Dedifferentiated amniotic fluid mesenchymal stem cell (primary cell): ENCODE measurements around the gene SCYL1.
A peak's percentile ranks its signal among the peaks of the same experiment; 100 is the strongest.

Experiments
- DNase-seq: peaks from one replicate; pipeline ENCODE4 v3.0.0-alpha.2; 2016; ENCODE audit errors: extremely low spot score

SCYL1 gene

DNA sequence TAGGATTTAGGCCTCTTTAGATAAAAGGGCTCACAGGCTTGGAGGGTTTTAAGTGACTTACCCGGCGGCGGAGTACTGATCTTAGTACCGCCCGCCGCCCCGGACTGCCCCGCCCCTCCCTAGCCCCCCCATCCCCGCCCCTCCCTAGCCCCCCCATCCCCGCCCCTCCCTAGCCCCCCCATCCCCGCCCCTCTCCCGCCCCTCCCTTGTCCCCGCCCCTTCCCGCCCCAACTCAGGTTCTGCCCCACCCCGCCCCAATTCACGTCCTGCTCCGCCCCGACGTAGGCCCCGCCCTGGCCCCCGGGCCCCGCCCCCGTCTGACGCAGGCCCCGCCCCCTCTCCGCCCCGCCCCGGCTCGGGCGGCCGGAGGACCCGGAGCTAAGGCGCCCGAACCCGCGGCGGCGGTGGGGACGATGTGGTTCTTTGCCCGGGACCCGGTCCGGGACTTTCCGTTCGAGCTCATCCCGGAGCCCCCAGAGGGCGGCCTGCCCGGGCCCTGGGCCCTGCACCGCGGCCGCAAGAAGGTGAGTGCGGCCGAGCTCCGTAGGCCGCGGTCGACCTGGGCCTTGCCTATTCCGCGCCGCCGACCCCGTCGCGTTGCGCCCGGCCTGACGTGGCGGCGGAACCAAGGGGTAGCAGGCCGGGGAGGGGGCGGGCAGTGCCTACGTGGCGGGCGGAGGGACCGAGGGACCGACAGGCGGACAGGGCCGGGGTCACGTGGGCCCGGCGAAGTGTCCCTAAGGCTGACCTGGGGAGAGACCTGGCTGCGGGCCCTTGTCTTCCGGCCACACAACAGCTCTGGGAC lies at the start of gene SCYL1:
SCYL1 (plus strand) TSS at position 343 of the 805 bp plus-strand sequence; CDS start at position 414, 71 bp downstream.
- DNase-seq = peak; percentile 68

DNA sequence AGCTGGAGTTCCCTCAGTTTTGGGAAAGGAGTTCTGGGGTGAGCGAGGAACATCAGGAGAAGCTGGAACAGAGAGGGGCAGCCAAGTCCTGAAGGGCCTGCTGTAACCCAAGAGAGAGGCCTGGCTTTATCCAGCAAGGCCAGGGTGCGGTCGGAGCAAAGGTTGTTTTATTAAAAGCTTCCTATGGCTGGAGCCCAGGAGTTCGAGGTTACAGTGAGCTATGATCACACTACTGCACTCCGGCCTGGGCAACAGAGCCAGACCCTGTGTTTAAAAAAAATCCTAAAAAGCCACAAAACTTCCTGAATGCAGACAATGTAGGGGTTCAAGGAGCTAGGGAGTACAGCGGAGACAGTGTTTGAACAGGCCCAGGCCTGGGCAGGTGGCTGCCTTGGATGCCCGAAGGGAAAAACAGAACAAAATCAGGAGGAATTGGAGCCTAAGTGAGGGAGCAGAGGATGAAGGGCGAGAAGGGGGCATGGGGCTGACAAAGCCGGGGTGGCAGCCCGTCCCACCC lies 48.2 kb upstream of the SCYL1 start:
- DNase-seq = no peak

- DNase-seq = peak; percentile 90
Observed at GRCh38 chr11:65477149-65477965, 47.5 kb upstream of the SCYL1 start.

DNA sequence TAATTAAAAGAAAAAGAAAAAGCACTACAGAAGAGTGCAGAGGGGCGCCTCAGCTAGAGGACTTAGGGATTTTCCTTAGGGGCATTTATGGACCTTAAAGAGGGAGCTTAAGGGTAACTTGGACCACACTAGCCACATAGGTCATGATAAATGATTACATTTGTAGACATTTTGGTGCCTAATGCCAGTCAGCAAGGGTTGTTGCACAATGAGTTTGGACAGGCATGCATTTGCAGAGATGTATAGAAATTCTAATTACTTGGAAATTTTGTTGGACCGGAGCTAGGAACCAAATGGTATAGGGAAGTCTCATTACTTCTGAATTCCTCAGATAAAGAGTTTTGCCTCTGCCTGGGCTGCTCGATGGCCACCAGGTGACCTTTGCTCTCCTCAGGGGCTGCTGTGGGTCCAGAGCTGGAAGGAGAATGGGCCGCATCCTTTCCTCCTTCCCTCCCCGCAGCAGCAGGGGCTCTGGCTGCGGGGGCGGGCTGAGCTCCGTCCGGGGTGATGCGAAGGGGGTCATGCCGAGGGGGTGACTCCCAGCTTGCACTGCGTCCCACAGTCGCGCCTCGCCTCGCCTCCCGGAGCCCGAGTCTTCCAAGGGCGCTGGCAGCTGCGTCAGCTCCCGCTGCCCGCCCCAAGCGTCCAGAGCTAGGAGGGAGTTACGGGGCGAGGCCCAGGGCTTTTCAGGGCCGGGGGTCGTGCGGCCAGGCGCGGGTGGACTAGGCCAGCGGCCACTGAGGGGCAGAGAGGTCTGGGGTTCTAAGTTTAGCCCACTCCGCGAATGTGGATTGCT lies 46.3 kb upstream of the SCYL1 start:
- DNase-seq = no peak

GRCh38 chr11:65479184-65480145 lies 45.4 kb upstream of the SCYL1 start:
- peak; percentile 58 for DNase-seq

DNA sequence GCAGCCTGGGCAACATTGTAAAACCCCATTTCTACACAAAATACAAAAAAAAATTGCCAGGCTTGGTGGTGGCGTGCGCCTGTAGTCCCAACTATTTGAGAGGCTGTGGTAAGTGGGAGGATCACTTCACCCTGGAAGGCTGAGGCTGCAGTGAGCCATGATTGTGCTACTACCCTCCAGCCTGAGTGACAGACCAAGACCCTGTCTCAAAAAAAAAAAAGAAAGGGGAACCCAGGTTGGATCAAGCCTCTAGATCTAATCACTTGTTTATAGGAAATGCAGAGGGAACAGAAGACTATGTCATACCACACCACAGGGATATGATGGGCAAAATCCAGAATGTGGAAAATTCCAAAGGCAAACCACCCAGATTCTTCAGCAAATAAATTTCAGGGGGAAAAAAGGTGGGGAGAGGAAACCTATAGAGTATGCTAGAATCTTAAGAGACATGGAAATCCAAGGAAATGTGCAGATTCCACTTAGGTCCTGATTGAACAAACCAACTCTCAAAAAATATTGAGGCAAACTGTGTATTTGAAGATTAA lies 42.5 kb upstream of the SCYL1 start:
- no peak for DNase-seq

DNA sequence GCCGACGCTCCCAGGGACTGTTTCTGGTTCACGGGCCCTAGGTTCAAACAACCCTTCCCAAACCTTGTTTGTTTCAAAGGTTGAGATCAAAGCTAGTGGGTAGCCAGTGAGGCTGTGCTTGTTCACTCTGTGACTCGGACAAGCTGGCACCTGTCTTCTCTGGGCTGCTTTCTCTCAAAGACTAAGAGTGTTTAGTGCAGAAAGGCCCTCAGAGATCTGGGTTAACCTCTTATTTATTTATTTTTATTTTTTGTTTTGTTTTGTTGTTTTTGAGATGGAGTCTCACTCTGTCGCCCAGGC lies 39.0 kb upstream of the SCYL1 start:
- DNase-seq = no peak

GRCh38 chr11:65486570-65487466 lies 38.1 kb upstream of the SCYL1 start:
- DNase-seq = no peak

DNA sequence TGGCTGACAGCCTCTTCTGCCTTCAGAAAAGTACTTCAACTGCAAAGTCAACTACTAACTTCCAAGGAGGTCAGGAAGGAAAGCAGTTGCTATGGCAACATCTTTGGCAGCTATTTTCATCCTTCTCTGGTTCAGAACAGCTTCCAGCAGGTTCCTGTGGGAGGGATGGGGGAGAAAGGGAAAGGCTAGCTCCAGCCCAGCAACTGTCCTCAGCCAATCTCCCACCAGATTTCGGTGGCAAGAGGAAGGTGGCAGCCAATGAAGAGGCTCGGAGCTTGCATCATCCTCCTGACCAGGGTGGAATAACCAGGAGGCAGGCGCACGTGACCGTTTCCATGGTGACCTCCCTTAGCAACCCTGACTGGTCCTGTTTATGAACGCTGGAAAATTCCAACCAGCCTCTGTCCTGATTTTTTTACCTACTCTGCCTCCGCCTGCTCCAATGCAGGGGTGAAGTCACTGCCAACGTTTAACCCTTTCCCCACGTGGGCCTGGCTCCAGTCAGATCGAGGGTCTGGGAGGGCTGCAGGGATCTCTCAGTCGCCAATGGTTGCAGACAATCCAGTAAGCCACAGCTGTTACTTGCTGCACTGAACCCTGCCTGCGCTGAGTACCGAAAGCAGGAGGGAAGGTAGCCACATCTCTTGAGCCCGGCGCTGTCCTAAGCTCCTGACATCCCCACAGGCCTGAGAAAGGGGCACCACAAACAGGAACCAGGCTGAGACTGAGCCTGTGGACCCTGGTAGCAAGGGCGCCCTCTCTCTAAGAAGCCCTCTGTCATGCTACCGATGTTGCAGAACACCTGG lies 37.2 kb upstream of the SCYL1 start:
- DNase-seq = peak; percentile 100

DNA sequence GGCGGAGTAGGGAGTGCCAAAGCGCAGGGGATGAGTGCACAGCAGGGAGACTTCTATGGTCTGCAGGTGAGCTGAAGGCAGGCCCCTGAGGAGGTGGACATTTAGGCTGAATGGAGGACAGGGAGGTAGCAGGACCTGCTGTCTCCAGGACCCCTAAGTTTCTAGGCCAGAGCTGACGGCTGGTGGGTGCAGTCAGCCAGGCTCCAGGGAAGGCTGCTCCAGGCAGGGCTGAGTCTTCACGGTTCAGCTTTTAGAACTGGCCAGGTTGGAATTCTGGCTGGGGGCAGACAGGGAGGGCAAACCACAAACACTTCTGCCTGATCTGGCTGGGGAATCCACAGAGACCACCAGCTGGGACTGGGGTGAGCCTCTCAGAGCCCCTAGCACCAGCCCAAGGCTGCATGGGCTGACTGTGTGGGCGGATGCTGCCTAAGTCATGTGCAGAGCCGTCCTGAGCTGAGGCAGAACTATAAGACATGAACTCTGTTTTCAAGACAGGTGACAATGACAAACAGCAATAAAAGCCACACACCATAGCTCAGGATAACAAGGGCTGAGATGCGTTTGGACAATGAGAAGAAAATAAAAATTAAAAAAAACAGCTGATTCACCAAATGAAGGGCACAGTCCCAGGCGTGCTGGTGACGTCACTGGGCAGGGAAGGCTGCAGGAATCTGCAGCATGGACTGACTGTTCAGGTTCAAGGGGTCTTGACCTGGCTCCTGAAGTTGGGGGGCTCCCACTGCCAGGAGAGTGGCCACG lies 36.4 kb upstream of the SCYL1 start:
- no peak for DNase-seq

- peak; percentile 65 for DNase-seq
Observed at GRCh38 chr11:65489035-65489705, 35.7 kb upstream of the SCYL1 start.

DNA sequence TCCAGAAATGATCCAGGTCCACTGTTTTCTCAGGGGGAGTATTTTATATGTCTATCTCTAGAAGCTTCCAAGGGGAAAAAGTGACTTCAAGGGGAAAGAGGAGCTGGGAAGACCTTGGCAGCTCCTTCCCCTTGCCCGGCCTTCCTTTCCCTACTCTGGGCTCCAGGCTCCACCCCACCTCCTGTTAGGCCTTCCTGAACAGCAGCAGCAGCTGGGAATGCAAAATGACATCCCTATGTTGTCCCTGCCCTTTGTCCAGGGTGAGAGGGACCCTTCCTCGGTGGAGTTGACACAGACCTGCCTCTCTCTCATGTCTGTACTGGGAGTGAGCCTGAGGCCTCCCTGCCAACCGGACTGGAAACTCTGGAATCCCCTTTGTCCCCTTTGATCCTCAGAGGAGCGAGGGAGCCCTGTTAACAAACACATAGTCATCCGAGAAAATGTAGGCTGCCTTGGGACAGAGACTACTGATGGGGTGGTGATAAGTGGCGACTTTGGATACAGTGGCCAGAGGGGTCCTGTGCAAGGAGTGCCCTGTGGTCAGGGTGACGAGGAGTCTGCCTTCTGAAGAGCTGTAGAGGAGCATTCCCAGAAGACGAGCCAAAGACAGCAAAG lies 35.1 kb upstream of the SCYL1 start:
- no peak for DNase-seq

DNA sequence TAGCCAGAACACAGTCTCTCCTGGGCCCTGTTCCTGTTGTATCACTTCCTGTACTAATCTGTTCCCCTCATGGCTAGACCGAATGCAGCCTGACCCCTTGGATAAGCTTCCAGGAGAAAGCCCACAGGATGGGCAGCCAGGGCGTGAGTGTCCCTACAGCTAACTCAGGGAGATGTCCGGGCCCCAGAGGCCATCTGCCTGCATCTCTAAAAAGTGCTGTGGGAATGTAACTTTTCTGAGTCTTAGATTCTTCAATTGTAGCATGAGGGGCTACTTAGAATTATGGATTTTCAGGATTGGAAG lies 33.8 kb upstream of the SCYL1 start:
- DNase-seq = no peak

- peak; percentile 91 for DNase-seq
Observed at GRCh38 chr11:65491614-65492386, 33.1 kb upstream of the SCYL1 start.

DNA sequence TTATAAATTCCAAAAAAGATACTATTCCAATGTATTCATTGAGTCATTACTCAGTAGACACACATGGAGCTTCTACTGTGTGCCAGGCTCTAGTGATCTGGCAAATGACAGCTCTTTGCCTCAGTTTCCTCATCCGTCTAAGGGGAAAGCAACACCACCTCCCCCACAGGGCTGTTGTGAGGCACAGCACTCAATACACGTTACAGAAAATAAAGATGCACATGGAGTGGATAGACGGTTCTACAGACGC lies 32.6 kb upstream of the SCYL1 start:
- DNase-seq = no peak

DNA sequence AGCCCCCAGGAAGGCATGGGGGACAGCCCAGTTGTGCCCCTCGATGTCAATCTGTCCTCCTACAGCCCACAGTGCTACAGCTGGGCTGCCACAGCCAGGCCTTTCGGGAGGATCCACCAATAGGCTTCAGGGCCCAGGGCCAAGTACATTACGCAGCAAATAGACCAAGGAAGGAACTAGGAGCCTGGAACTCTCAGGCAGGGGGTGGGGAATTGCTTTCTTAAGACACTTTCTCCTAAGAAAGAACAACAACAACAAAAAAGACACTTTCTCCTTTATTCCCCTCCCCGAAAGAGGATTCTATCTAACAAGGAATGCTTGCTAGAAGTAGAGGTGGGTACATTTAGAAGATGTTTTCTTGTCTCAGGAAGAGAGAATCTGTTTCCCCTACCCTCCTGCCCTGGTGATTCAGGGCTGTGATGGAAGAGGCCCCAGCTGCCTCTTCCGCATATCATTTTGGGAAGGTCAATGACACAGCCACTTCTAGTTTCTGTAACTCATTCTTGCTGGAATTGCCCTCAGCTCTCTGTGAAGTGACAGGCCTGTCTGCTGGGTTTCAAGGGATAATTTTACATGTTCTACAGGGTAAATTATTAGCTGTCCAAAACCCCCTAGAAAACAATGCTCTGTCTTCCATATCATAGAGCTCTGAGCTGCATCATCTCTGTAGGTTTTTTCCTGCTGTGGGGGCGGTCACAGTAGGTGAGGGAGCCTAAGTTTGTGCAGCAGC lies 32.1 kb upstream of the SCYL1 start:
- no peak for DNase-seq
